ENCODE measurements around the gene RIMKLB. TPM values are rescaled to one million over a fixed set of nuclear protein-coding genes. Genes with fewer than 3 reads are reported as not detected.
"Not testable (repeated sequence)": the region's sequence is repeated elsewhere in the genome, so short reads cannot be mapped to it uniquely, and the experiment has no call there.

RIMKLB gene
- total RNA-seq, 1 experiment from 2014 or later, result 34.4 TPM

- ChIA-PET CTCF (interaction anchor here (0.6 kb wide), 1 partner anchor 253 kb away, joined by 3 read pairs; no protein-coding TSS in a partner anchor), POLR2A (interaction anchor here (0.8 kb wide), 1 partner anchor 13 kb away, joined by 3 read pairs; no protein-coding TSS in a partner anchor)
- Mint-ChIP-seq H3K4me3 (ENCODE audit: unreplicated experiment) (no peak overlapping the region), H3K27me3 (ENCODE audit: insufficient read depth, unreplicated experiment) (no peaks in the 10 kb centered on the region), H3K27ac (ENCODE audit: low read depth, unreplicated experiment) (no peak overlapping the region), H3K4me1 (ENCODE audit: insufficient read depth, unreplicated experiment) (no peaks in the 10 kb centered on the region), H3K36me3 (ENCODE audit: insufficient read depth, unreplicated experiment) (peaks cover 6% of the 10 kb centered on the region), H3K9me3 (ENCODE audit: unreplicated experiment) (no peaks in the 10 kb centered on the region)
- no peak for DNase-seq (ENCODE audit: unreplicated experiment)
- TF ChIP-seq CTCF (IDR thresholded peaks at IDR 0.05; ENCODE audit: unreplicated experiment), result no peak
- BruUV-seq (replicated peaks), result no TSS peak
- intact Hi-C loops (cut with micrococcal nuclease), result no loop called here
Measured at GRCh38 chr12:8796831-8797626, 99.2 kb downstream of the RIMKLB start.

DNA sequence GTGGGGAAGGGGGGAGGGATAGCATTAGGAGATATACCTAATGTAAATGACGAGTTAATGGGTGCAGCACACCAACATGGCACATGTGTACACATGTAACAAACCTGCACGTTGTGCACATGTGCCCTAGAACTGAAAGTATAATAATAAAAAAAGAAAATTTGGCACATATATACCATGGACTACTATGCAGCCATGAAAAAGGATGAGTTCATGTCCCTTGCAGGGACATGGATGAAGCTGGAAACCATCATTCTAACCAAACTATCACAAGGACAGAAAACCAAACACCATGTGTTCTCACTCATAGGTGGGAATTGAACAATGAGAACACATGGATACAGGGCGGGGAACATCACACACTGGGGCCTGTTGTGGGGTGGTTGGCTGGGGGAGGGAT, 103.4 kb downstream of the RIMKLB start:
- H3K36me3 Mint-ChIP-seq (ENCODE audit: insufficient read depth, unreplicated experiment); H3K4me3 Mint-ChIP-seq (ENCODE audit: unreplicated experiment); intact Hi-C loops (cut with micrococcal nuclease); H3K27me3 Mint-ChIP-seq (ENCODE audit: insufficient read depth, unreplicated experiment); POLR2A ChIA-PET; DNase-seq (ENCODE audit: unreplicated experiment); H3K27ac Mint-ChIP-seq (ENCODE audit: low read depth, unreplicated experiment); BruUV-seq (replicated peaks); H3K9me3 Mint-ChIP-seq (ENCODE audit: unreplicated experiment); H3K4me1 Mint-ChIP-seq (ENCODE audit: insufficient read depth, unreplicated experiment): not testable (repeated sequence)
- CTCF ChIA-PET, result interaction anchor here (0.7 kb wide), 1 partner anchor 177 kb away, joined by 3 read pairs; no protein-coding TSS in a partner anchor

DNA sequence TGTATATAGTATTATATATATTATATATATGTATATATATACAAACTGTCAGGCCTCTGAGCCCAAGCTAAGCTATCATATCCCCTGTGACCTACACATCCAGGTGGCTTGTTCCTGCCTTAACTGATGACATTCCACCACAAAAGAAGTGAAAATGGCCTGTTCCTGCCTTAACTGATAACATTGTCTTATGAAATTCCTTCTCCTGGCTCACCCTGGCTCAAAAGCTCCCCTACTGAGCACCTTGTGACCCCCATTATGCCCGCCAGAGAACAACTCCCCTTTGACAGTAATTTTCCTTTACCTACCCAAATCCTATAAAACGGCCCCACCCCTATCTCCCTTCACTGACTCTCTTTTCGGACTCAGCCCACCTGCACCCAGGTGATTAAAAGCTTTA, 107.0 kb downstream of the RIMKLB start:
- CTCF ChIA-PET; BruUV-seq (replicated peaks); H3K27ac Mint-ChIP-seq (ENCODE audit: low read depth, unreplicated experiment); H3K4me1 Mint-ChIP-seq (ENCODE audit: insufficient read depth, unreplicated experiment); POLR2A ChIA-PET; DNase-seq (ENCODE audit: unreplicated experiment); H3K4me3 Mint-ChIP-seq (ENCODE audit: unreplicated experiment); H3K27me3 Mint-ChIP-seq (ENCODE audit: insufficient read depth, unreplicated experiment); H3K9me3 Mint-ChIP-seq (ENCODE audit: unreplicated experiment); H3K36me3 Mint-ChIP-seq (ENCODE audit: insufficient read depth, unreplicated experiment); intact Hi-C loops (cut with micrococcal nuclease): not testable (repeated sequence)

DNA sequence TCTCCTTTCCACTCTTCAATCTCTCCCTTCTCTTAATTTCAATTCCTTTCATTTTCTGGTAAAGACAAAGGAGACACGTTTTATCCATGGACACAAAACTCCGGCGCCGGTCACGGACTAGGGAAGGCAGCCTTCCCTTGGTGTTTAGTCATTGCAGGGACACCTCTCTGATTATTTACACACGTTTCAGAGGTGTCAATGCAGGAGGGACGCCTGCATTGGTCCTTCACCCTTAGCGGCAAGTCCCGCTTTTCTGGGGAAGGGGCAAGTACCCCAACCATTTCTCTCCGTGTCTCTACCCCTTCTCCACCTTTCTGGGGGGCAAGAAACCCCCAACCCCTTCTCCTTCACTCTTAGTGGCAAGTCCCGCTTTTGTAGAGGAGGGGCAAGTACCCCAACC, 107.7 kb downstream of the RIMKLB start:
- H3K27me3 Mint-ChIP-seq (ENCODE audit: insufficient read depth, unreplicated experiment); H3K9me3 Mint-ChIP-seq (ENCODE audit: unreplicated experiment); DNase-seq (ENCODE audit: unreplicated experiment); H3K4me3 Mint-ChIP-seq (ENCODE audit: unreplicated experiment); CTCF ChIA-PET; H3K27ac Mint-ChIP-seq (ENCODE audit: low read depth, unreplicated experiment); H3K36me3 Mint-ChIP-seq (ENCODE audit: insufficient read depth, unreplicated experiment); BruUV-seq (replicated peaks); intact Hi-C loops (cut with micrococcal nuclease); H3K4me1 Mint-ChIP-seq (ENCODE audit: insufficient read depth, unreplicated experiment); POLR2A ChIA-PET: not testable (repeated sequence)

- H3K9me3 Mint-ChIP-seq (ENCODE audit: unreplicated experiment); H3K4me1 Mint-ChIP-seq (ENCODE audit: insufficient read depth, unreplicated experiment); H3K27ac Mint-ChIP-seq (ENCODE audit: low read depth, unreplicated experiment); intact Hi-C loops (cut with micrococcal nuclease); BruUV-seq (replicated peaks); H3K36me3 Mint-ChIP-seq (ENCODE audit: insufficient read depth, unreplicated experiment); H3K4me3 Mint-ChIP-seq (ENCODE audit: unreplicated experiment); DNase-seq (ENCODE audit: unreplicated experiment); CTCF ChIA-PET; POLR2A ChIA-PET; H3K27me3 Mint-ChIP-seq (ENCODE audit: insufficient read depth, unreplicated experiment): not testable (repeated sequence)
Measured at GRCh38 chr12:8807084-8807483, 109.3 kb downstream of the RIMKLB start.

DNA sequence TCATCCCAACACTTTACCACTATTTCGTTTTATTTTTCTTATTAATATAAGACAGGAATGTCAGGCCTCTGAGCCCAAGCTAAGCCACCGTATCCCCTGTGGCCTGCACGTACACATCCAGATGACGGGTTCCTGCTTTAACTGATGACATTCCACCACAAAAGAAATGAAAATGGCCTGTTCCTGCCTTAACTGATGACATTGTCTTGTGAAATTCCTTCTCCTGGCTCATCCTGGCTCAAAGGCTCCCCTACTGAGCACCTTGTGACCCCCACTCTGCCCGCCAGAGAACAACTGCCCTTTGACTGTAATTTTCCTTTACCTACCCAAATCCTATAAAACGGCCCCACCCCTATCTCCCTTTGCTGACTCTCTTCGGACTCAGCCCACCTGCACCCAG, 112.3 kb downstream of the RIMKLB start:
- CTCF ChIA-PET, result interaction anchor here (0.6 to 1.2 kb wide), 3 partner anchors 10 to 100 kb away, joined by 3 read pairs; no protein-coding TSS in a partner anchor
- H3K36me3 Mint-ChIP-seq (ENCODE audit: insufficient read depth, unreplicated experiment); H3K27ac Mint-ChIP-seq (ENCODE audit: low read depth, unreplicated experiment); H3K4me1 Mint-ChIP-seq (ENCODE audit: insufficient read depth, unreplicated experiment); H3K27me3 Mint-ChIP-seq (ENCODE audit: insufficient read depth, unreplicated experiment); DNase-seq (ENCODE audit: unreplicated experiment); H3K4me3 Mint-ChIP-seq (ENCODE audit: unreplicated experiment); intact Hi-C loops (cut with micrococcal nuclease); H3K9me3 Mint-ChIP-seq (ENCODE audit: unreplicated experiment); BruUV-seq (replicated peaks): not testable (repeated sequence)
- POLR2A ChIA-PET, result interaction anchor here (1.2 kb wide), 1 partner anchor 13 kb away, joined by 3 read pairs; no protein-coding TSS in a partner anchor

All from MCF 10A (cell line).